ENCODE measurements around the gene ZCCHC14.

ZCCHC14 gene

GRCh38 chr16:87461466-87461991 lies 31.3 kb downstream of the ZCCHC14 start:
- no peak overlapping the region for H3K4me3 ChIP-seq (ENCODE audit: low read depth, low read length)
- DNase-seq (ENCODE audit: low read depth), result peak; percentile 71
- TF ChIP-seq CTCF (IDR thresholded peaks at IDR 0.05; ENCODE audit: insufficient read depth, low read depth, low read length, missing control alignments), result peak; percentile 50

- no peak for TF ChIP-seq CTCF (IDR thresholded peaks at IDR 0.05; ENCODE audit: insufficient read depth, low read depth, low read length, missing control alignments)
- H3K4me3 ChIP-seq (ENCODE audit: low read depth, low read length), result no peak overlapping the region
- DNase-seq (ENCODE audit: low read depth), result no peak
These were observed 31.9 kb downstream of the ZCCHC14 start for GRCh38 chr16:87460936-87461335.

GRCh38 chr16:87459833-87460232 lies 33.0 kb downstream of the ZCCHC14 start:
- DNase-seq (ENCODE audit: low read depth), result no peak
- H3K4me3 ChIP-seq (ENCODE audit: low read depth, low read length), result no peak overlapping the region
- TF ChIP-seq CTCF (IDR thresholded peaks at IDR 0.05; ENCODE audit: insufficient read depth, low read depth, low read length, missing control alignments), result no peak

GRCh38 chr16:87459027-87459426 lies 33.8 kb downstream of the ZCCHC14 start:
- TF ChIP-seq CTCF (IDR thresholded peaks at IDR 0.05; ENCODE audit: insufficient read depth, low read depth, low read length, missing control alignments), result no peak
- H3K4me3 ChIP-seq (ENCODE audit: low read depth, low read length), result no peak overlapping the region
- DNase-seq (ENCODE audit: low read depth), result no peak

- no peak for TF ChIP-seq CTCF (IDR thresholded peaks at IDR 0.05; ENCODE audit: insufficient read depth, low read depth, low read length, missing control alignments)
- DNase-seq (ENCODE audit: low read depth), result no peak
- no peak overlapping the region for H3K4me3 ChIP-seq (ENCODE audit: low read depth, low read length)
These were observed 34.4 kb downstream of the ZCCHC14 start for GRCh38 chr16:87458424-87458915.

- no peak overlapping the region for H3K4me3 ChIP-seq (ENCODE audit: low read depth, low read length)
- TF ChIP-seq CTCF (IDR thresholded peaks at IDR 0.05; ENCODE audit: insufficient read depth, low read depth, low read length, missing control alignments), result no peak
- DNase-seq (ENCODE audit: low read depth), result peak; percentile 10
These were observed 35.0 kb downstream of the ZCCHC14 start for GRCh38 chr16:87457709-87458423.

All from GM12865 (cell line).